GM13977 (cell line): Measurements from ENCODE around the gene MTERF4.

Experiments
- DNase-seq: peaks from one replicate; pipeline ENCODE4 v3.0.0; 2012; ENCODE audit warnings: low spot score
- in situ Hi-C: fragments of 300-500 bp; cut with MboI; formaldehyde crosslinking; loops from one replicate; pipeline ENCODE4 v1.12.0; 2022; ENCODE audit warnings: low sequenced_read_pairs, low pct_unique_long_range_greater_than_20kb, mixed read lengths, inconsistent platforms; ENCODE audit not compliant: unreplicated experiment
- TF ChIP-seq, protein P1 (sequence below): IDR thresholded peaks from 2 replicates; pipeline ENCODE4 v1.5.1; 2012; ENCODE audit warnings: mild to moderate bottlenecking, control low read depth; ENCODE audit not compliant: insufficient read depth; ENCODE audit errors: extremely low read depth, missing control alignments

Gene MTERF4

DNA sequence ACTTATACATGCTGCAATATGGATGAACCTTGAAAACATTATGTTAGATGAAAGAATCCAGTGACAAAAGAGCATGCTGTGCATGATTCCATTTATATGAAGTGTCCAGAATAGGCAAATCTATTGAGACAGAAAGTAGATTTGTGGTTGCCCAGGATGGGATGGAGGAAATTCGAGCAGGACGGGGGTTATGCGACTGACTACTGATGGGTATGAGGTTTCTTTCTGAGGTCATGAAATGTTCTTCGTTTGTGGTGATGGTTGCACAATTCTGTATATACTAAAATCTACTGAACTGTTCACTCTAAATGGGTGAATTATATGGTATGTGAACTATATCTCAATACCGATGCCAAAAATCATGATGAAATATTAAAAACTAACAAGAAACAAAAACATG is 18.9 kb upstream of the MTERF4 start:
- DNase-seq = no peak
- in situ Hi-C loops = no loop called here
- TF ChIP-seq, protein P1, sequence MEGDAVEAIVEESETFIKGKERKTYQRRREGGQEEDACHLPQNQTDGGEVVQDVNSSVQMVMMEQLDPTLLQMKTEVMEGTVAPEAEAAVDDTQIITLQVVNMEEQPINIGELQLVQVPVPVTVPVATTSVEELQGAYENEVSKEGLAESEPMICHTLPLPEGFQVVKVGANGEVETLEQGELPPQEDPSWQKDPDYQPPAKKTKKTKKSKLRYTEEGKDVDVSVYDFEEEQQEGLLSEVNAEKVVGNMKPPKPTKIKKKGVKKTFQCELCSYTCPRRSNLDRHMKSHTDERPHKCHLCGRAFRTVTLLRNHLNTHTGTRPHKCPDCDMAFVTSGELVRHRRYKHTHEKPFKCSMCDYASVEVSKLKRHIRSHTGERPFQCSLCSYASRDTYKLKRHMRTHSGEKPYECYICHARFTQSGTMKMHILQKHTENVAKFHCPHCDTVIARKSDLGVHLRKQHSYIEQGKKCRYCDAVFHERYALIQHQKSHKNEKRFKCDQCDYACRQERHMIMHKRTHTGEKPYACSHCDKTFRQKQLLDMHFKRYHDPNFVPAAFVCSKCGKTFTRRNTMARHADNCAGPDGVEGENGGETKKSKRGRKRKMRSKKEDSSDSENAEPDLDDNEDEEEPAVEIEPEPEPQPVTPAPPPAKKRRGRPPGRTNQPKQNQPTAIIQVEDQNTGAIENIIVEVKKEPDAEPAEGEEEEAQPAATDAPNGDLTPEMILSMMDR = no peak

DNA sequence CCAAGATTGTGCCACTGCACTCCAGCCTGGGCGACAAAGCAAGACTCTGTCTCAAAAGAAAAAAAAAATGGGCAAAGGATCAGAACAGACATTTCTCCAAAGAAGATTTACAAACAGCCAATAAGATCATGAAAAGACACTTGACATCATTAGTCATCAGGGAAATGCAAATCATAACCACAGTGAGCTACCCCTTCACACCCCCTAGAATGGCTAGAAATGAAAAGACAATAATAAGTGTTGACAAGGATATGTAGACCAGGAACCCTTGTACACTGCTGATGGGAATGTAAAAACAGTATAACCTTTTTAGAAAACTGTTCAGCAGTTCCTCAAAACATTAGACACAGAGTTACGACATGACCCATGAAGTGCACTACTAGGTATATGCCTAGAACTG is 18.4 kb upstream of the MTERF4 start:
- TF ChIP-seq, protein P1 = no peak
- in situ Hi-C loops = no loop called here
- no peak for DNase-seq

DNA sequence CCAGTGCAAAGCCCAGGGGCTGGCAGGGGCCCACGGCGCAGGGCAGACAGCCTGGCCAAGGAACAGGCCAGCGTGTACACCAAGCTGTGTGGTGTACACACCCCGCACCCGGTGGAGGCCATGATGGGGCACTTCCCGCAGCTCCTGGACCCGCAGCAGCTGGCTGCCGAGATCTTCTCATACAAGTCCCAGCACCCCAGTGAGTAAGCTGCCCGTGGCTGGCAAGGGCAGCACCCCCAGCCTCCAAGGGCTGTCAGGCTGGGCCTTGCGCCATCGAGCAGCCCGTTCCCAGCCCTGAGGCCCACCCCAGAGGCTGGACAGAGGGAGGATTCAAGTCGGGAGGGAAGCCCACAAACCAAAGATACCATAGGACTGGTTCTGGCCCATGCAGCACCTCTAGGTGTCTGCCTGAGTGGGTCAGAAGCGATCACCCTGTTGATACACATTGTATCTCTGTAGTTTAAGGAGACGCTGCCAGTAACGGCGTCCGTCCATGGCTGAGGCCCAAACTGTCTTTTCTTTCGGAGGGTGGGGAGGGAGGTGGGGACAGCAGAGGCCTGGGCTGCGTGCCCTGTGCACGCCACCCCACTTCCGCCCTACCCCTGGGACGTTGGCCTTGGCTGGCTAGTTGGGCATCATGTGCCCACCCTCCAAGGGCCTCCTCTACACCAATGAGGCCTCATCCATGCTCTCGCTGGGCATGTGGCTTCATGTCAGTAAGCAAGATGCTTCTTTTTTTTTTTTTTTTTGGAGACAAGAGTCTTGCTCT is 16.8 kb upstream of the MTERF4 start:
- TF ChIP-seq, protein P1 = no peak
- no peak for DNase-seq
- in situ Hi-C loops = no loop called here

DNA sequence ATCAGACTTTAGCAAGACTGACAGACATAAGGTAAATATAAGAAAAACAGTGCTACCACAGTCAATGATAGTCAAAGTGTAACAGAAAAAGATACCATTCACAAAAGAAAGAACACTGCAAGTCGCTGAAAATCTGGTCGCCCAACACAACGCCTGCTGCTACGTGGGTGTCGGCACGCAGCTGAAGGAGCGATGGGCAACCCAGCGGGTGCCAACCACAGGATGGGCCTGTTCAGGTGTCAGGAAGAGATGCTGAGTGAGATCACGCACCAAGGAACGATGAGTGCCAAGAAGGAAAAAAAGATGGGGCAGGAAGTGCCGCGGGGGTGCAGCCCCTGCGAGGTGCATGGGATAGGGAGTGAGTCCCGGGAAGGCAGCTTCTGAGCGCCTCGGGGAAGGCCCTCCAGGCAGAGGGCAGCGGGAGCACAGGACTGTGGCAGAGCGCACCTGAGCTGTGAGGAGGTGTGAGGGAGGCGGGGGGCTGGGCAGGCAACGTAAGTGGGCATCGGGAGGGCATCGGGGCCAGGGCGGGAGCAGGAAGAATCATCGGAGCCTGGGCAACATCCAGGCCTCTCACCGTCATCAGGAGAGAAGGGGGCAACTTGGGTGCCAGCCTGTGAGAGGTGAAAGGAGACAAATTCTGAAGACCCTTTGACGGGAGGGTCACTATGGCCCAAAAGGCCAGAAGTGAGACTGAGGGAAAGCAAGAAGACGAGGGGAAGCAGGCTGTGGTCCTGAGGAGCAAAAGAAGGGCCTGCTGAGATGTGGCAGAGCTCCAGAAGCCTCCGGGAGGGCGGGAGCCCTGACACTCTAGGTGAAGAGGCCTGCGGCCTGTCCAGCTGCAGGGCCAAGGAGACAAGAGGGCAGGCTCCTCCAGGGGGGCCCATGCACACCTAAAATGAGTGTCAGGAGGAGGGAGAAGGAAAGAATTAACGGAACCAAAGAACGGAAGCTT is 14.8 kb upstream of the MTERF4 start:
- no peak for DNase-seq
- TF ChIP-seq, protein P1 = no peak
- in situ Hi-C loops = no loop called here

DNA sequence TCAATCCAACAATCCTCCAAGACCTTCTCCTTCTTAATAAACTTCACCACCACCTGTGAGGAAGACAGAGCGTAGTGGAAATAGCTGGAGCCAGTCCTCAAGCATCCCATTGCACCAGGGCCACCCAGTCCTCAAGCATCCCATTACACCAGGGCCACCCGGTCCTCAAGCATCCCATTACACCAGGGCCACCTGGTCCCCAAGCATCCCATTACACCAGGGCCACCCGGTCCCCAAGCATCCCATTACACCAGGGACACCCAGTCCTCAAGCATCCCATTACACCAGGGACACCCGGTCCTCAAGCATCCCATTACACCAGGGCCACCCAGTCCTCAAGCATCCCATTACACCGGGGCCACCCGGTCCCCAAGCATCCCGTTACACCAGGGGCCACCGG is 13.3 kb upstream of the MTERF4 start:
- TF ChIP-seq, protein P1 = no peak
- no peak for DNase-seq
- in situ Hi-C loops = no loop called here

DNA sequence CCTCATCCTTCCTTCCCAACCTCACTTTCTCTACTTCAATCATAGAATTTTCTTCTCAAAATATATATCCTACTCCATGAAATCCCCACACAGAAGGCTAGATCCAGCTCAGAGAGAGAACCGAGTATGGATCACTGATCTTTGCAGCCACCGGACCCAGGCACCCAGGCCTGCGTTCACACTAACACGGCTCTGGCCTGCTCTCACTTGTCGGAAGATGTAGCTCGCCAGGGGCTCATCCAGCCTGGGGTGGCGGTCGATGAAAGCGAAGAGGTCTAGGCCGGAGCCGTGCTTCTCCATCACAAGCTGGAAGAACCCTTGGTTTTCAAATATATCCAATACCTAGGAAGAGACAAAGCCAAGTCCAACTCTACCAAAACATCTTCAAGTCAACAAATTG is 12.7 kb upstream of the MTERF4 start:
- TF ChIP-seq, protein P1 = no peak
- DNase-seq = no peak
- in situ Hi-C loops = no loop called here
